SHP77 treated with DMSO at 0.1 percent for 48 hours (cell line): ENCODE results near the gene BCAM.
"Not testable (repeated sequence)": the region's sequence is repeated elsewhere in the genome, so short reads cannot be mapped to it uniquely, and the experiment has no call there.

Experiments
- DNase-seq: peaks from one replicate; lab custom pipeline; 2025; lab: John Stamatoyannopoulos, UW

Gene BCAM

GRCh38 chr19:44848812-44849447 lies 40.0 kb downstream of the BCAM start:
- no peak for DNase-seq

DNA sequence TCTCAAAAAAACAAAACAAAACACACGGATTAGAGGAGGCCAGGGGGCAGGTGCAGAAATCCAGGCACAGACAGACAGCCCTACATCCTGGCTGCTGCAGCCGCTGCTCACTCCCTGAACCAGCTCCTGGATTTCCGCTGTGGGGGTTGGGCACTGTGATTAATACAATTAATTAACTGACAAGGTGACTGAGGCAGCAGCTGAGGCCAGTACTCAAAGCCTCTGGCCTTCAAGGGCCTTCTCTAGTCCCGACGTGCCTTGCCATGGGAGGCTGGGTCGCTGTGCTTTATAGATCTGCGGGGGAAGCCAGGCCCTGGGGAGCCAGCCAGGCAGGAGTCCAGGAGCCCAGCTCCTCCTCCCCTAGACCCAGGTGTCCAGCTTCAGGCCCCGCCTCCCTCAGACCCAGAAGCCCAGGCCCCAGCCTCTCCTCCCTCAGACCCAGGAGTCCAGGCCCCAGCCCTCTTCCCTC lies 41.8 kb downstream of the BCAM start:
- DNase-seq = no peak

GRCh38 chr19:44851427-44851826 lies 42.5 kb downstream of the BCAM start:
- DNase-seq = no peak

- DNase-seq = no peak
Observed at GRCh38 chr19:44855606-44856005, 46.7 kb downstream of the BCAM start.

- DNase-seq = peak; percentile 26
Observed at GRCh38 chr19:44856421-44857083, 47.6 kb downstream of the BCAM start.

DNA sequence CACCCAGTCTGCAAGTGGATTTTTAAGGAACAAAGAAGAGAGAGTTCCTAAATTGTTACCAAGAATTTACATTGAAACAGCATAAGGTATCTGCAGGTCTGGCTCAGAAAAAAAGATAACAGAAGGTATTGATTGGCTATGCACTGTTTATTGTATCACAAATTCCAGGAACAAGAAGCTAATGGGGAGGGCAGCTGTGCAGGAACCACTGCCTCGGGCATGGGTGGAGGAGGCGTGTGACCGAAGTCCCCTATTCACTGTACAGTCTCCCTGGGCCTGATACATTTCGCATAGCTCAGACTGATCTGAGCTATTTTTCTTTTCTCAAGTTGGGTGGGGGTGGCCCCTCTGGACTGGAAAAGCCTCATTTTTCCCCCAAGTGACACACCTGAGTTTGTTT lies 48.9 kb downstream of the BCAM start:
- no peak for DNase-seq

DNA sequence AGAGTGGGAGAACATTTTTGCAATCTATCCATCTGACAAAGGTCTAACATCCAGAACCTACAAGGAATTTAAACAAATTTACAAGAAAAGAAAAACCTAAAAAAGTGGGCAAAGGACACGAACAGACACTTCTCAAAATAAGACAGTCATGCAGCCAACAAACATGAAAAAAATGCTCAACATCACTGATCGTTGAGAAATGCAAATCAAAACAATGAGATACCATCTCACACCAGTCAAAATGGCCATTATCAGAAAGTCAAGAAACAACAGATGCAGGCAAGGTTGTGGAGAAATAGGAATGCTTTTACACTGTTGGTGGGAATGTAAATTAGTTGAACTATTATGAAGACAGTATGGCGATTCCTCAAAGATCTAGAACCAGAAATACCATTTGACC lies 52.7 kb downstream of the BCAM start:
- not testable (repeated sequence) for DNase-seq

GRCh38 chr19:44863990-44864389 lies 55.1 kb downstream of the BCAM start:
- DNase-seq = no peak

GRCh38 chr19:44865196-44865767 lies 56.4 kb downstream of the BCAM start:
- DNase-seq = no peak

DNA sequence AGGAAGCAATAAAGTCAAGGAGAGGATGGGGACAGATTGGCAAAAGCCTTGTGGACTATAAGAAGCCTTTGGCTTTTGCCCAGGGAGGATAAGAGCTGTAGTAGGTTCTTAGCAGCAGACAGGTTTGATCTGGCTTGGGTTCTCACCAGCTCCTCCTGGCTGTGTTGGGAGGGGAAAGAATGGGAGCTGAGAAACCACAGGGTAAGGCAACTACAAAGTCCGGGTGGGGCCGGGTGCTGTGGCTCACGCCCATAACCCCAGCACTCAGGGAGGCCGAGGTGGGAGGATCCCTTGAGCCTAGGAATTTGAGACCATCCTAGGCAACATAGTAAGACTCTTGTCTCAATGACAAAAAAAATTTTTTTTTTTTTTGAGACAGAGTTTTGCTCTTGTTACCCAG lies 57.8 kb downstream of the BCAM start:
- no peak for DNase-seq

DNA sequence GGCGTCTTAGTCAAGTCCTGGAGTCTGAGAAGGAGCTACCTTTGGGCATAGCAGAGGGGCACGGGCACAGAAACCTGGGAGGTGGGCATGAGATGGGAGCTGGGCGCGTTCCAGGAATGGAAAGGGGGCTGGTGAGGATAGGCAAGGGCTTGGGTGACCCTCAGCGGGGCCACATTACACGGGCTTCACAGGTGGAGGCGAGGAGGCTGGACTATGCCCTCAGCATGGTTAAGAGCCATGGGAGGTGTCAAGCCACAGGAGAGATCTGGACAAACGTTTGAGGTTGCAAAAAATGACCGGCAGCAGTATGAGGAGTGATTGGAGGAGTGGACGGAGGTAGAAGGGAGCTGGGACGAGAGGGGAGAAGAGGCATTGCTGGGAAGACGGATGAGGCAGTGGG lies 58.7 kb downstream of the BCAM start:
- DNase-seq = no peak

GRCh38 chr19:44869733-44870470 lies 61.0 kb downstream of the BCAM start:
- DNase-seq = no peak
